ENCODE results near the gene COL23A1.

Gene COL23A1

GRCh38 chr5:178234750-178235587 lies 355.2 kb downstream of the COL23A1 start:
- TF ChIP-seq CTCF (conservative IDR thresholded peaks at IDR 0.05; ENCODE audit: low read depth), result peak; percentile 74
- peak; percentile 78 for DNase-seq (ENCODE audit: low spot score)
- POLR2A ChIA-PET (ENCODE audit: low non-redundant PET), result interaction anchor here (1.2 kb wide), 1 partner anchor 31 kb away, joined by 3 read pairs; the partner anchor contains the start of gene HNRNPAB
- CTCF ChIA-PET, result interaction anchor here (0.5 to 1.3 kb wide), 17 partner anchors 9 to 1898 kb away, joined by 3 to 9 read pairs (median 3); partner anchors contain the start of gene COL23A1
- 0 out of 2 replicates have a peak overlapping the region, but pooled peaks have one; percentile 12 for H3K27ac ChIP-seq

- POLR2A ChIA-PET (ENCODE audit: low non-redundant PET), result interaction anchor here (1.2 kb wide), 1 partner anchor 30 kb away, joined by 3 read pairs; the partner anchor contains the start of gene HNRNPAB
- no peak for TF ChIP-seq CTCF (conservative IDR thresholded peaks at IDR 0.05; ENCODE audit: low read depth)
These were observed 356.0 kb downstream of the COL23A1 start for GRCh38 chr5:178234121-178234749.

GRCh38 chr5:178232920-178233429 lies 357.2 kb downstream of the COL23A1 start:
- CTCF ChIA-PET, result interaction anchor here (0.9 kb wide), 1 partner anchor 157 kb away, joined by 3 read pairs; no protein-coding TSS in a partner anchor
- DNase-seq (ENCODE audit: low spot score), result no peak
- POLR2A ChIA-PET (ENCODE audit: low non-redundant PET), result no interaction called here
- peak overlapping the region; percentile 93 for H3K27ac ChIP-seq
- TF ChIP-seq CTCF (conservative IDR thresholded peaks at IDR 0.05; ENCODE audit: low read depth), result no peak

More at GRCh38 chr5:178234121-178234749, 356.0 kb downstream of the COL23A1 start:
- H3K27ac ChIP-seq, result no peak overlapping the region
- no peak for DNase-seq (ENCODE audit: low spot score)
- CTCF ChIA-PET, result interaction anchor here (0.5 to 1.3 kb wide), 13 partner anchors 10 to 356 kb away, joined by 3 to 9 read pairs (median 3); partner anchors contain the start of gene COL23A1

GRCh38 chr5:178232124-178232919 lies 357.9 kb downstream of the COL23A1 start, which contains the start of gene PHYKPL:
Gene PHYKPL, minus strand, starts transcription at chr5:178232802. Its CDS starts 252 bp downstream, at chr5:178232550.
- DNase-seq (ENCODE audit: low spot score), result peak; percentile 86
- ChIA-PET CTCF (interaction anchor here (0.6 to 0.9 kb wide), 5 partner anchors 11 to 412 kb away, joined by 3 to 4 read pairs (median 3); no protein-coding TSS in a partner anchor), POLR2A (ENCODE audit: low non-redundant PET) (interaction anchor here (0.6 kb wide), 1 partner anchor 1089 kb away, joined by 3 read pairs; no protein-coding TSS in a partner anchor)
- no peak for TF ChIP-seq CTCF (conservative IDR thresholded peaks at IDR 0.05; ENCODE audit: low read depth)
- peak within 1 kb of the TSS; percentile 93 for H3K27ac ChIP-seq

- ChIA-PET POLR2A (ENCODE audit: low non-redundant PET) (interaction anchor here (0.6 kb wide), 2 partner anchors 16 to 1089 kb away, joined by 3 read pairs; no protein-coding TSS in a partner anchor), CTCF (interaction anchor here (0.7 to 0.9 kb wide), 2 partner anchors 12 to 230 kb away, joined by 3 to 4 read pairs; no protein-coding TSS in a partner anchor)
- TF ChIP-seq CTCF (conservative IDR thresholded peaks at IDR 0.05; ENCODE audit: low read depth), result no peak
- no peak for DNase-seq (ENCODE audit: low spot score)
- peak overlapping the region; percentile 93 for H3K27ac ChIP-seq
These were observed 358.6 kb downstream of the COL23A1 start for GRCh38 chr5:178231539-178232123.
